Mucosa of descending colon (tissue), 3 donors: Measurements from ENCODE around the gene BASP1. TPM values are rescaled to one million over a fixed set of nuclear protein-coding genes. Genes with fewer than 3 reads are reported as not detected.

ENCODE experiments used
- ATAC-seq: fragments of 200-7000 bp; cut with Tn5 transposase; one replicate; pipeline ENCODE4 v1.9.1; 2020; ENCODE audit warnings: mild to moderate bottlenecking, moderate library complexity
- DNase-seq, 3 donors: peaks; one replicate each; pipeline ENCODE4 v3.0.0-alpha.2; 2020
- H3K36me3 ChIP-seq: fragments of 200-600 bp; one replicate; pipeline ENCODE4 v1.8.0; 2021; ENCODE audit warnings: low read depth, mild to moderate bottlenecking
- H3K4me1 ChIP-seq: fragments of 200-600 bp; one replicate; pipeline ENCODE4 v1.8.0; 2021; ENCODE audit warnings: low read depth, mild to moderate bottlenecking
- H3K4me3 ChIP-seq: fragments of 200-600 bp; one replicate; pipeline ENCODE4 v1.8.0; 2021; ENCODE audit warnings: mild to moderate bottlenecking
- H3K9me3 ChIP-seq: fragments of 200-600 bp; one replicate; pipeline ENCODE4 v1.8.0; 2021; ENCODE audit warnings: mild to moderate bottlenecking
- CTCF ChIP-seq: fragments of 200-600 bp; IDR thresholded peaks from one replicate; pipeline ENCODE4 v1.8.0; 2022; ENCODE audit warnings: antibody characterized with exemption, mild to moderate bottlenecking
- intact Hi-C, 2 donors: fragments of 100-400 bp; cut with DNase I in 1 of 2; cut with micrococcal nuclease in 1 of 2; formaldehyde crosslinking; loops; one replicate each; pipeline versions ENCODE4 v1.11.0 to v1.11.1; 2022; cut with DNase I, micrococcal nuclease
- total RNA-seq, 3 donors: library from RNA; stranded (reverse); fragmentation: NEBNext Ultra II Directional in 2 of 3; extraction: Animal tissue kit (Norgen Biotek cat#: 25700) in 2 of 3; gene quantifications; one replicate each; pipeline versions ENCODE4 v1.2.1 to v1.2.4, GENCODE V29; 2021 to 2023
- donor health status: DM: no; HTN: no; CAD: no; lungs with moderate emphysema.
- donor health status: DM: no; HTN: no; CAD: no.
- donor health status: DM: no; HTN: yes; CAD: no.

Gene BASP1
- total RNA-seq, 3 donors from 2014 or later = 3.6 to 10.6 (median 8.6) TPM

DNA sequence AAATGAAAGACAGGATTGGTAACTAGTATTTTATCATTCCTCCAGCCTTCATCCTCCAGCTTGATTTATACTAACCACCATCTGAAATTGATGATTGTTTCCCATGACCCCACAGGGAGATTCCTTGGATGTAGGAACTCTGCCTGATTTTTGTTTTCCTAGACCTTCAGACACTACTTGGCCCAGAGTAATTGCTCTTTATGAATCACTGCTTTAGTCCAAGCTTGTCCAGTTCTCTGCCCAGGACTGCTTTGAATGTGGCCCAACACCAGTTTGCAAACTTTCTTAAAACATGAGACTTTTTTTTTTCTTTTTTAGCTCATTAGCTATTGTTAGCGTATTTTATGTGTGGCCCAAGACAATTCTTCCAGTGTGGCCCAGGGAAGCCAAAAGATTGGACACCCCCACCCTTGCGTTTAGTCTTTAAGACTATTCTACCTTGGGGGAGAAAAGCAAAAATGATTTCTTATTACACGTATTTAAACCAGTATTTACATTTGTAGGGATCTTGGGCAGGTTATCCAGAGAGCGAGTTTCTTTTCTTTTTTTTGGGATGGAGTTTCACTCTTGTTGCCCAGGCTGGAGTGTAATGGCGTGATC, 18.4 kb downstream of the BASP1 start:
- intact Hi-C loops = no loop called here
- DNase-seq (no peak), ATAC-seq (no peak)
- Histone ChIP-seq H3K4me1 (no peaks in the 10 kb centered on the region), H3K4me3 (no peak overlapping the region), H3K36me3 (no peaks in the 10 kb centered on the region), H3K9me3 (no peaks in the 10 kb centered on the region)
- TF ChIP-seq CTCF = no peak

DNA sequence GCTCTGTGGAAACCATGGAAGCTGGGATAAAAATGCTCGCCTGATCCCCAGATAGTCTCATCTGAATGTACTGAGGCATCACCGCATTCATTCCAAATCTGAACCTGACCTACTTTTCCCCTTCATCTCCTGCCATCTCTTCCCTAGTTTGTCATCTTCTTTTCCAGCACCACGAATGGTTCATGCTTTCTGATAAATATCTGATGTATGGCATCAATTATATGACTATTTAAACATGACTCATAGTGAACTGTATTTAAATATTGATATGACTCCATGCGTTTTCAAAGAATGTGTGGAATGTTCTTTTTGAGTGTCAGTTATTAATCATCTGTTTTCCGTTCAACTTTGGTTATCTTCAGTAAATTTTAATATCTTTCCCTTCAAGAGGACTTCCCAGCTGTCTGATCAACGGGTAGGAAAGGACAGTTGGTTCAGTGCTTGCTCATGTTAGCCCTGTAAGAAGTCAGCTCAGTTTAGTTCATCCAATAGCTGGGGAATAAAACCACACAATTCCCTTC, 21.1 kb downstream of the BASP1 start:
- intact Hi-C loops = no loop called here
- DNase-seq (no peak), ATAC-seq (no peak)

GRCh38 chr5:17239953-17240352, 22.5 kb downstream of the BASP1 start:
- no peak for ATAC-seq
- H3K4me1 ChIP-seq = no peaks in the 10 kb centered on the region
- H3K36me3 ChIP-seq = no peaks in the 10 kb centered on the region
- no peaks in the 10 kb centered on the region for H3K9me3 ChIP-seq
- no peak for TF ChIP-seq CTCF
- no peak for DNase-seq
- intact Hi-C loops = no loop called here
- H3K4me3 ChIP-seq = no peak overlapping the region

More for the DNA sequence above, 21.1 kb downstream of the BASP1 start:
- no peaks in the 10 kb centered on the region for H3K4me1 ChIP-seq
- no peak overlapping the region for H3K4me3 ChIP-seq
- H3K36me3 ChIP-seq = no peaks in the 10 kb centered on the region
- TF ChIP-seq CTCF = no peak
- no peaks in the 10 kb centered on the region for H3K9me3 ChIP-seq

DNA sequence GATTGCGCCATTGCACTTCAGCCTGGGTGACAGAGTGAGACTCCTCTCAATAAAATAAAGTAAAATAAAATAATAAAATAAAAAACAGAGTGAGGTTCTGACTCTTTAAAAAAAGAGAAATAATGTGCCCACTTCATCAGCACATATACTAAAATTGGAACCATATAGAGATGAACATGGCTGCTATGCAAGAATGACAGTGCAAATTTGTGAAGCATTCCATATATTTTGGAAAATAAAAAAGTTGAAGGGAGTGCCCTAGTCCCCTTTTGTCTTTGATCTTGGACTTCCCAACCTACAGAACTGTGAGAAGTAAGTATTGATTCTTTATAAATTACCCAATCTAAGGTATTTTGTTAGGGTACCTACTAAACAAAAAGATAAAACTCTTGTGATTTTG, 23.1 kb downstream of the BASP1 start:
- intact Hi-C loops = no loop called here

DNA sequence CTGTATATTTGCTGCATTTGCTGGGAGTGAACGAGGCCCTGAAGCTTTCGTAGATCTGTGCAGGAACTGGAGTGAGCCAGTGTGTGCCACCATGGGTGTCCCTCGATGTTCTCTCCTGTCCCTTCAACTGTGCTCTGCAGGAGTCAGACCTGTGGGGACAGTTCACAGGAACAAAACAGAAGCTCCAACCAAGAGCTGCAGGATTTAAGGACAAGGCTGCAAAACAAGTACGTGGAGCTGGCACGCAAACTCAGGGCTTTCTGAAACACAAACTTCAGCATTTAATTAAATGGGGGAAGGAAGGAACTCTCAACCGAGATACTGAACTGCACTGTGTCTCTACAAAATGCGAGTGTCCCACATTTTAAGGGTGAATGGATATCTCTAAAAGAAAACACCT, 24.2 kb downstream of the BASP1 start:
- Histone ChIP-seq H3K9me3 (no peaks in the 10 kb centered on the region), H3K4me3 (no peak overlapping the region), H3K4me1 (no peaks in the 10 kb centered on the region), H3K36me3 (no peaks in the 10 kb centered on the region)
- no peak for TF ChIP-seq CTCF
- DNase-seq = no peak
- intact Hi-C loops = no loop called here
- no peak for ATAC-seq

More for the DNA sequence above, 23.1 kb downstream of the BASP1 start:
- no peak overlapping the region for H3K4me3 ChIP-seq
- no peak for TF ChIP-seq CTCF
- H3K9me3 ChIP-seq = no peaks in the 10 kb centered on the region
- DNase-seq (no peak), ATAC-seq (no peak)
- no peaks in the 10 kb centered on the region for H3K4me1 ChIP-seq
- no peaks in the 10 kb centered on the region for H3K36me3 ChIP-seq
